H1 (cell line): Measurements from ENCODE around the gene GYS2. TPM values are rescaled to one million over a fixed set of nuclear protein-coding genes. Genes with fewer than 3 reads are reported as not detected.

Experiments
- CTCF ChIA-PET: fragments of 300-600 bp; sonication (Branson Sonifier 250); formaldehyde crosslinking; loops from one replicate; lab custom pipeline; 2021; ENCODE audit not compliant: partially characterized antibody; lab: Charles Lee
- POLR2A ChIA-PET: fragments of 300-600 bp; sonication (Branson Sonifier 250); formaldehyde crosslinking; loops from one replicate; lab custom pipeline; 2021; ENCODE audit warnings: inconsistent platforms; ENCODE audit not compliant: partially characterized antibody; lab: Charles Lee
- DNase-seq, 2 experiments: peaks; one replicate each; pipeline versions ENCODE4 v3.0.0 to v3.0.0-alpha.2; 2010 to 2022; ENCODE audit warnings: low spot score in 2 of 2, low read depth in 1 of 2, mixed read lengths in 1 of 2
- FAIRE-seq: peaks from 2 replicates; lab custom pipeline; 2011; peaks lifted over from hg19 to GRCh38; lab: Jason Lieb, UNC
- H2AFZ ChIP-seq: 2 replicates; pipeline ENCODE4 v1.8.1; 2012; ENCODE audit warnings: low read length, inconsistent platforms
- H2AK5ac ChIP-seq: 2 replicates; pipeline ENCODE4 v1.6.1; 2013; ENCODE audit warnings: low read depth, low read length
- H2BK120ac ChIP-seq: replicated peaks from 2 replicates; pipeline ENCODE3; 2013; ENCODE audit warnings: low read depth, low read length, inconsistent platforms
- H2BK12ac ChIP-seq: 2 replicates; pipeline ENCODE4 v1.6.1; 2013; ENCODE audit warnings: low read depth, low read length
- H2BK15ac ChIP-seq: 2 replicates; pipeline ENCODE4 v1.6.1; 2013; ENCODE audit warnings: low read length
- H2BK20ac ChIP-seq: 2 replicates; pipeline ENCODE4 v1.6.1; 2013; ENCODE audit warnings: low read length
- H2BK5ac ChIP-seq: 2 replicates; pipeline ENCODE4 v1.6.1; 2013; ENCODE audit warnings: low read depth, low read length
- H3K14ac ChIP-seq: 2 replicates; pipeline ENCODE4 v1.6.1; 2013; ENCODE audit warnings: inconsistent platforms; ENCODE audit not compliant: insufficient read length
- H3K18ac ChIP-seq: 2 replicates; pipeline ENCODE4 v1.6.1; 2013; ENCODE audit warnings: low read length; ENCODE audit errors: extremely low read depth
- H3K23ac ChIP-seq: 2 replicates; pipeline ENCODE4 v1.6.1; 2013; ENCODE audit warnings: inconsistent platforms; ENCODE audit not compliant: insufficient read length
- H3K23me2 ChIP-seq: 2 replicates; pipeline ENCODE4 v1.6.1; 2013; ENCODE audit warnings: low read depth, low read length
- H3K27ac ChIP-seq: 2 replicates; pipeline ENCODE4 v1.6.1; 2011; ENCODE audit warnings: low read depth, low read length, inconsistent platforms
- H3K27me3 ChIP-seq, 4 experiments: replicated peaks in 1 of 4; 1 replicate in 1 of 4; 2 replicates in 3 of 4; pipeline versions ENCODE4 v1.6.1 to v1.8.1; 2011 to 2013; ENCODE audit warnings: low read length in 3 of 4, mild to moderate bottlenecking in 3 of 4, inconsistent platforms in 2 of 4, mixed read lengths in 2 of 4, moderate library complexity in 1 of 4; ENCODE audit not compliant: control insufficient read depth in 3 of 4, insufficient read depth in 3 of 4; ENCODE audit errors: extremely low read depth in 1 of 4
- H3K36me3 ChIP-seq, 4 experiments: 2 replicates each; pipeline versions ENCODE4 v1.6.1 to v1.8.1; 2011 to 2013; ENCODE audit warnings: mild to moderate bottlenecking in 4 of 4, low read length in 3 of 4, moderate library complexity in 2 of 4, control low read depth in 1 of 4, inconsistent platforms in 1 of 4; ENCODE audit not compliant: insufficient read depth in 4 of 4, control insufficient read depth in 2 of 4
- H3K4ac ChIP-seq: replicated peaks from 2 replicates; pipeline ENCODE3; 2013; ENCODE audit warnings: low read length, low read depth, mixed read lengths, inconsistent platforms; ENCODE audit not compliant: insufficient read length
- H3K4me1 ChIP-seq, 4 experiments: replicated peaks in 1 of 4; 1 replicate in 1 of 4; 2 replicates in 3 of 4; pipeline versions ENCODE4 v1.6.1 to v1.8.1; 2011 to 2013; ENCODE audit warnings: low read length in 3 of 4, inconsistent platforms in 2 of 4, mixed read lengths in 1 of 4; ENCODE audit not compliant: insufficient read depth in 4 of 4, control insufficient read depth in 3 of 4
- H3K4me2 ChIP-seq, 2 experiments: 2 replicates each; pipeline versions ENCODE4 v1.6.1 to v1.8.1; 2011 to 2013; ENCODE audit warnings: low read depth in 2 of 2, low read length in 2 of 2, control low read depth in 1 of 2, inconsistent platforms in 1 of 2, mild to moderate bottlenecking in 1 of 2; ENCODE audit not compliant: insufficient read depth in 1 of 2
- H3K4me3 ChIP-seq, 4 experiments: fragments of 200-600, 300-600 bp in 1 of 4; sonication (generic), shearing (Covaris generic), sonication (Bioruptor Twin) in 1 of 4; 2 replicates each; pipeline versions ENCODE4 v1.5.1 to v1.8.1; 2011 to 2016; ENCODE audit warnings: low read length in 4 of 4, low read depth in 3 of 4, control low read depth in 2 of 4, inconsistent platforms in 2 of 4, mild to moderate bottlenecking in 2 of 4, mixed read lengths in 1 of 4, moderate library complexity in 1 of 4; ENCODE audit not compliant: insufficient read depth in 2 of 4; ENCODE audit errors: extremely low read depth in 1 of 4
- H3K56ac ChIP-seq: replicated peaks from 2 replicates; pipeline ENCODE3; 2013; ENCODE audit warnings: low read depth, mild to moderate bottlenecking, mixed read lengths, low read length, inconsistent platforms; ENCODE audit not compliant: insufficient read length
- H3K79me1 ChIP-seq: 2 replicates; pipeline ENCODE4 v1.6.1; 2013; ENCODE audit warnings: low read depth, low read length, control low read depth
- H3K79me2 ChIP-seq, 2 experiments: 2 replicates each; pipeline versions ENCODE4 v1.6.1 to v1.8.1; 2012 to 2013; ENCODE audit warnings: low read length in 2 of 2, mild to moderate bottlenecking in 2 of 2, inconsistent platforms in 1 of 2; ENCODE audit not compliant: insufficient read depth in 2 of 2, control insufficient read depth in 1 of 2
- H3K9ac ChIP-seq, 4 experiments: replicated peaks in 1 of 4; 1 replicate in 1 of 4; 2 replicates in 3 of 4; pipeline versions ENCODE4 v1.6.1 to v1.8.1; 2011 to 2013; ENCODE audit warnings: low read depth in 3 of 4, low read length in 3 of 4, control low read depth in 2 of 4, mild to moderate bottlenecking in 2 of 4, moderate library complexity in 2 of 4, inconsistent platforms in 1 of 4; ENCODE audit errors: extremely low read depth in 1 of 4
- H3K9me3 ChIP-seq, 2 experiments: 2 replicates each; pipeline versions ENCODE4 v1.6.1 to v1.8.1; 2012 to 2013; ENCODE audit warnings: mild to moderate bottlenecking in 2 of 2, moderate library complexity in 2 of 2, control low read depth in 1 of 2, inconsistent platforms in 1 of 2, low read depth in 1 of 2, low read length in 1 of 2, mixed read lengths in 1 of 2; ENCODE audit not compliant: insufficient read depth in 2 of 2
- H4K20me1 ChIP-seq, 2 experiments: replicated peaks in 1 of 2; 2 replicates each; pipeline versions ENCODE3 to v1.8.1; 2011 to 2013; ENCODE audit warnings: inconsistent platforms in 2 of 2, low read length in 2 of 2, mild to moderate bottlenecking in 1 of 2; ENCODE audit not compliant: insufficient read depth in 2 of 2, control insufficient read depth in 1 of 2
- H4K5ac ChIP-seq: 2 replicates; pipeline ENCODE4 v1.6.1; 2013; ENCODE audit warnings: low read length, low read depth, mixed read lengths, inconsistent platforms; ENCODE audit not compliant: insufficient read length
- H4K8ac ChIP-seq: 2 replicates; pipeline ENCODE4 v1.8.0; 2013; ENCODE audit warnings: mild to moderate bottlenecking, moderate library complexity, low read length, inconsistent platforms; ENCODE audit not compliant: insufficient read depth; ENCODE audit errors: extremely low read depth
- H4K91ac ChIP-seq: replicated peaks from 2 replicates; pipeline ENCODE3; 2013; ENCODE audit warnings: low read length, mixed read lengths, inconsistent platforms; ENCODE audit not compliant: insufficient read length
- BACH1 ChIP-seq: IDR thresholded peaks from 2 replicates; pipeline ENCODE4 v1.6.1; 2012; ENCODE audit warnings: low read length, improper control_type of control experiment
- ZNF274 ChIP-seq: IDR thresholded peaks from 2 replicates; pipeline ENCODE4 v1.7.0; 2012; ENCODE audit warnings: low read length, borderline replicate concordance; ENCODE audit errors: extremely low read depth
- WGBS, 2 experiments: shearing (Covaris generic) in 1 of 2; methylation state at CpG; one replicate each; pipeline versions ENCODE4 v1.1.6 to v1.1.7; 2013 to 2015; ENCODE audit warnings: low lambda C conversion rate in 2 of 2, mixed read lengths in 2 of 2, inconsistent platforms in 1 of 2, low coverage in 1 of 2, missing lambda C conversion rate in 1 of 2; ENCODE audit not compliant: insufficient replicate concordance in 2 of 2, insufficient coverage in 1 of 2, insufficient read length in 1 of 2; ENCODE audit errors: extremely low coverage in 1 of 2, missing lambda C conversion rate in 1 of 2; 5-methylcytosine and 5-hydroxymethylcytosine counted together
- polyA plus RNA-seq, 7 experiments: library from polyadenylated mRNA; depleted of rRNA in 3 of 7; stranded (reverse) in 5 of 7; unstranded in 2 of 7; fragments of >200 nt in 5 of 7; fragments of 200-250 nt in 2 of 7; gene quantifications; 1 replicate in 5 of 7; 2 replicates in 1 of 7; 4 replicates in 1 of 7; pipeline versions ENCODE4 v1.2.1 to v1.2.3, GENCODE V29; 2011 to 2013; ENCODE audit warnings: missing spikeins in 2 of 7, mixed read lengths in 2 of 7
- total RNA-seq: library from RNA; stranded (reverse); fragmentation: NEBNext Ultra II Directional; extraction: Animal tissue kit (Norgen Biotek cat#: 25700); gene quantifications from 2 replicates; pipeline ENCODE4 v1.2.1, GENCODE V29; 2021

GYS2 gene
- total and polyA plus RNA-seq, 2 of the 8 experiments (the other 6 are each of a cell fraction or from before 2014, with no cell fraction given), result not detected

DNA sequence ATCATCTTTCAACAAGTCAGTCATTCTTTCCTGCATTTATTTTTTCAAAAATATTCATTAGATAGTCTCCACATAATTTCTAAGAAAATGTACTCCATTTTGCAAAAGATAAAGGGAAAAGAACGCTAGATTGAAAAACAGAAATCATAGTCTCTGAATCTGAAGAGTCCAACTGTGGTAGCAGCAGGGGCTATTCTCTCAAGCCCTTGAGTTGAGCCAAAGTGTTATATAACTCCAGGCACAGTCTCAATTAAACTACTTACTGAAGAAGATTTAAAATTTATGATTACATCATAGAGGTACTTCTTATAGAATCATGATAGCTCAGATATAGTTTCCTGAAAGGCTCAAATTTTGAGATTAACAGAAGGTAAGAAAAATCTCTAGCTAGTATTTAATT lies 47.2 kb upstream of the GYS2 start:
- DNase-seq, result no peak

More for the DNA sequence above, 47.2 kb upstream of the GYS2 start:
- Histone ChIP-seq H3K56ac (no peak overlapping the region), H3K79me2 (peaks cover 17 to 95% of the 10 kb centered on the region in 2 experiments), H3K36me3 (peaks cover 29 to 86% (median 64%) of the 10 kb centered on the region in 4 experiments), H3K27me3 (no peaks in the 10 kb centered on the region), H3K4me3 (no peak overlapping the region), H2BK120ac (no peak overlapping the region), H4K5ac (no peak overlapping the region), H3K4me1 (peaks cover 0 to 10% (median 5%) of the 10 kb centered on the region in 4 experiments; a peak in 5 of 7 replicates), H3K4me2 (no peak overlapping the region; a peak in 1 of 4 replicates), H2BK20ac (no peak overlapping the region), H3K4ac (no peak overlapping the region), H3K23ac (no peak overlapping the region), H4K91ac (no peak overlapping the region), H3K9ac (no peak overlapping the region), H2BK15ac (no peak overlapping the region), H2AFZ (no peak overlapping the region), H2BK5ac (no peak overlapping the region), H3K14ac (no peak overlapping the region), H3K79me1 (peaks cover 11% of the 10 kb centered on the region), H3K27ac (no peak overlapping the region), H2AK5ac (no peak overlapping the region), H4K8ac (no peak overlapping the region), H3K23me2 (peaks cover 2% of the 10 kb centered on the region), H2BK12ac (no peak overlapping the region), H3K9me3 (no peaks in the 10 kb centered on the region), H4K20me1 (peaks cover 24 to 48% of the 10 kb centered on the region in 2 experiments), H3K18ac (no peak overlapping the region)
- no peak for TF ChIP-seq ZNF274
- no peak for TF ChIP-seq BACH1
- ChIA-PET CTCF (interaction anchor here (1.5 to 1.9 kb wide), 2 partner anchors 26 to 29 kb away, joined by 5 to 11 read pairs; no protein-coding TSS in a partner anchor), POLR2A (interaction anchor here (0.6 to 10.4 kb wide), 13 partner anchors 10 to 826 kb away, joined by 3 to 123 read pairs (median 4); partner anchors contain the start of genes GOLT1B and RECQL)
- FAIRE-seq, result no peak
- WGBS, 2 experiments, result 84% methylated on average over 1 of the region's 1 CpG; no CpG with 5 or more reads in 1 of the 2 experiments
